Measurements from ENCODE around the gene DNAH8.

DNAH8 gene

DNA sequence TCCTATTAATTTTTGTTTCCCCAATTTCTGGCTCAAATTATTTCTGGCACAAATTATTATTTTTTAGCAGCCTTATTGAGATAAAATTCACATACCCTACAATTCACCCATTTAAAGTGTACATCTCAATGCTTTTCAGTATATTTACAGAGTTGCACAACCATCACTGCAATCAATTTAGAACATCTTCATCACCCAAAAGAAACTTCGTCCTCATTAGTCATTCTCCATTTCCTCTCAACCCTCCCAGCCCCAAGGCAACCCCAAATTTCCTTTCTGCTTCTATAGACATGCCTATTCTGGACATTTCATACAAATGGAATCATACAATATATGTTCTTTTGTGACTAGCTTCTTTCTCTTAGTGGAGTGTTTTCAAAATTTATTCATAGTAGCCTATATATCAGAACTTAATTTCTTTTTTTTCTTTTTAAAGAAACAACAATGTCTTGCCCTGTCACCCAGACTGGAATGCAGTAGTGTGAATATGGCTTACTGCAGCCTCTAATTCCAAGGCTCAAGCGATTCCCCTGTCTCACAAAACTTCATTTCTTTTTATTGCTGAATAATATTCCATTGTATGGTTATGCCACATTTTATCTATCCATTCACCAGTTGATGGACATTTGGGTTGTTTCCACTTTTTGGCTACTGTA, 84.5 kb downstream of the DNAH8 start:
- DNase-seq: no peak

GRCh38 chr6:38801305-38801704, 86.2 kb downstream of the DNAH8 start:
- DNase-seq: no peak

- no peak for DNase-seq
Measured at GRCh38 chr6:38802497-38802896, 87.4 kb downstream of the DNAH8 start.

GRCh38 chr6:38803129-38803528, 88.0 kb downstream of the DNAH8 start:
- DNase-seq: no peak

DNA sequence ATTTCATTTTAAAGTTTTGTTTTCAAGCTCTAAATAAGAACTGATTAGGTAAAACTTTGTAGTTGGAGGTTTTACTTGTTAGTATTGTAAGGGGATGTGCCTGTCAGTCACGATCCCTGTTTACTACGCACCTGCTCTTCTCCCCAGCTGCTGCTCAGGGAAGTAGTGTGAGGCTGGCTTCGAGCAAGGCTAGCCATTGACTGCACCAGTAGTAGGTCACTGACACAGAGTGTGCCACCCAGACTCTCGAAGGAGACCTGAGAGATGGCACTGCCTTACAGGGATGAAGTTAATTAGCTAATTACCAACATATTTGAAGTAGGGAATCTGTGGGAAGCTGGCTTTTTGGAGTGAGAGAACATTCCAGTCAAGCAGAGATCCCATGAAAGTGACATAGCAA, 89.2 kb downstream of the DNAH8 start:
- no peak for DNase-seq

GRCh38 chr6:38805127-38805655, 90.1 kb downstream of the DNAH8 start:
- no peak for DNase-seq

- DNase-seq: no peak
Measured at GRCh38 chr6:38805692-38806091, 90.6 kb downstream of the DNAH8 start.

DNA sequence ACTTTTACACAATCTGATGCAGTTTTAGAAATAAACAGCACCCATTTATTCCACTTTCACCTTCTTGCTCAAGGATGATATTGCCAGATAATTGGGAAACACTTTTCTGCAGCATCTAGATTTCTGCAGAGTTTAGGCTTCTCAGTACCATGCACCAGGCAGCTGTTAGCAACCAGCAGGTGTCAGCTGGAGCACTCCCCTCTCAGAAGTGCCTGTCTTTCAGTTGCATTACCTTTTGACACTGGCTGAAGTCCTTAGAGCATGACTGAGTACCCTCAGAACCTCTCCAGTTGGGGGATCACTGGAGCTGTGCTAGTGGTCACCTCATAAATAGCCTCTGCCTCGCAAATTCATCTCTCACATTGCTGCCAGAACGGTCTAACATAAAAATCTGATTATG, 91.2 kb downstream of the DNAH8 start:
- DNase-seq: no peak

DNA sequence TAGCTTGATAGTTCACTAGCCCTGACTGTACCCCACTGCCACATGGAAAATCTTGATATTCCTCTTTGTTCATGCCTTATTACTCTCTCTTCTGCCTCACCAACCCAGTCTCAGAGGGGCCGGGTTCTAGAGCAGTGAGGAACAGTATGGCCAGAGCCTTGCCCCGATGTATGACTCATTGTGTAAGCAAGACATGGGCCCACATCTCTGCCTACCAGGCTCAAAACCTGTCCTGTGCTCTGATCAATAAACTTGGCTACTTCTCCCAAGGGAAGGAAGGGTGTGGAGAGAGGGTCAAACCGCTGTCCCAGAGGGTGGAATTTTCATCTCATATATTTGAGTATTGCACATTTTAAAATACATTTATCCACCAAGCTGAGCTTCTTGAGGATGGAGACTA, 91.7 kb downstream of the DNAH8 start:
- DNase-seq: no peak

- DNase-seq: no peak
Measured at GRCh38 chr6:38808039-38808438, 92.9 kb downstream of the DNAH8 start.

DNA sequence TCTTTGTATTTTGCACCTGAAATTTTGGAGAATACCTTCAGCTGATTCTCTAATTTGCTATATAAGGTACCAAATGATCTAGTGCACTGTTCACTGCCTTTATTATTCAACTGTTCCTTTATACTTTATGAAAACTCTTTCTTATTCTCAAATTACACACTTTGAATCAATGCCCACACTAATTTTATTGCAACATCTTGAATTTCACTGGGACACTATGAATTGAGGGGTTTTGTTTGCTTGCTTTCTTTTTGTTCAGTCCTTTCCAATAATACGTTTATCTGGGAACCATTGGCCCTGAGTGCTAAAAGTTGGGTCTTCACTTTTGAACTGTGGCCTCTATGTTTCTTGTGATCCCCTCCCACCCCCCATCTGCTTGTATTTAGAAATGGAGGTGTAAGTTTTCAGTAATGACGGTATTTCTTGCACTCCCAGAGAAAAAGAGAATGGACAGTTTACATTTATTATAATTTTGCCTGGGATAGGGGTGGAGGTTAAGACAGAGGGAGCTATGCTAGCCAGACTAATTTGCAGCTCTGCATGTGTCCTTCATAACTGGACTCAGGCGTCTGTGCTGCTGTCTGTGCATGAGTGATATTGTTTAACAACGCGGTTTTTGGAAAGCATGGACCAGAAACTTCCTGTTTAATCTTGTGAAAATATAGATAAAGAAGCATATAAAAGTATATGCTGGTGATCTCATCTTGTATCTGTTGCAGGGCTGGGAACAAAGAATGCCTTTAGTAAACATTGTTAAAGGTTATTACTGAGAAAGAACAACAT, 98.1 kb downstream of the DNAH8 start:
- no peak for DNase-seq

DNA sequence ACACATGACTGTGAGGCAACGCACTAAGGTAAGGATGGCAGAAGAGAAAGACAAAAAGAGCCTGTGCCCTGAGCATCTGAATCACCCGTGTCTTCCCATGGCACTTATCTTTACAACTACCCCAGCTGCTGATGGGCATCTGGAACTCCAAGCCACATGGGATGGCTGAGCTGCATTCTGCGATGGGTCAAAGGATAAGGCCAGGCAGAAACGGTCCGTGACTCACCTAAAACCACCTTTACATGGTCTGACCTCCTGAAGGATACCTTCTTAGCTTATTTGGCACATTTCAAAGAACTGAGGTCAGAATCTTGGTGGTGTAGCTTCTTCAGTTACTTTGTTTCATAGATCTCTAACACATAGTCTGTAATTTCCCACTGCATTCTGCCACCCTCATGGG, 99.7 kb downstream of the DNAH8 start:
- no peak for DNase-seq

GRCh38 chr6:38815250-38815649, 100.1 kb downstream of the DNAH8 start:
- no peak for DNase-seq

DNA sequence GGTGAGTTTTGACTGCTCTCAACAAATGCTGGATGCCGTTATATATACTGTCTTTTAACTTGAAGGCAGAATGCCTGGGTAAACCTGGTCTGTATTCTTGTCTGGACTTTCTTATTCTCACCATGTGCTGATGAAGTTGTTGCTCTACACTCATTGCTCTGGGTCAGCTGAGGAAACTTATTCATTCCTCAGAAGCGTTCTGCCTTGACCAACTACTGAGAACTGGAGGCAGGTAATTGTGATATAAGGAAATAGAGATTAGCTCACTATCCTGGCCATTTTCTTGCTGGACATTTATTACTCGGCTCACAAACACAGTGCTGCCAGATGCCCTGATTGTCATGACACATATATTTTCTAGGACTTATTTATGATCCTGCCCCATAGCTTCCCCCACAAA, 103.6 kb downstream of the DNAH8 start:
- no peak for DNase-seq

DNA sequence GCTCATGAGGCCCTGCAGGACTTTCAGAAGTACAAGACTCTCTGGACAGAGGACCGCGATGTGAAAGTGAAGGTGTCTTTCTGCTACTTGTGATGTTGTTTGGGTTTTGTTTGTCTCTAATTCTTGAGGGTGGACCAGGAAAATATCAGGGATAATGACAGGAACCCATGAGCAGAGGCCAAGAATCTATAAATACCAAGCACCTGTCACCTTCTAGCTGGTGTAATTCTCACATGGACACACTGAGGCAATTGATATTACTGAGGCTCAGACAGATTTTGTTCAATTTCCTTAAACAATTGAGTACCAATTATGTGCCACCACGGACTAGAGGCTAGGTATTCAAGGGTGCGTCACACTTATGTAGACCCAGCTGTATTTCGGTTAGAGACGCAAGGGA, 107.9 kb downstream of the DNAH8 start:
- no peak for DNase-seq

DNA sequence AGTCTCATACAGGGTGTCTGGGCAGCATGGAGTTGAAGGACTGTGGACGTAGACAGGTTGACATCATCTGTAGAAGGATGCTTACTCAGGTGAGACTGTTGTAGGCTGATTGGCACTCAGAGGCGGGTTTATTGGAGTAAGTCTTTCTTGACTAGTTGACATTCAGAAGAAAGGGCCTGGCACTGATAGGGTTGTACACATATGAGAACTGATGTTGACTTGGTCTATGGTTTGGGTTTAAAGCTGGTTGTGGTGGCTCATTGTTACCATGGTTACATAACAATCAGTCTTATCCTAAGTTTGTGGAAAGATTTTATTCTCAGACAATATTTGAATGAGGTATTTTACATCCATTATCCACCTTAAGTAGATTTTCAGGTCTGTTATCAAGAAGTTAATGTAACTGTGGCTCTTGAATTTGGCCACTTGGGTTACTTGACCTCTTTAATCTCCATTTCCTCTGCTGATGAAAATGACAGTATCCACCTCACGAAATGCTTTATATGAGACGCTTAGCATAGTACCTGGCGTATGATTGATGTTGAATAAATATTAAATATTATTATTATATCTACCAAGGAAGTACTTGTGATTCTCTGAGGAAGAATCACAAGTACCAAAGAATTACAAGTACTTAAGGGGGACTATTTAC, 109.3 kb downstream of the DNAH8 start:
- DNase-seq: no peak

DNA sequence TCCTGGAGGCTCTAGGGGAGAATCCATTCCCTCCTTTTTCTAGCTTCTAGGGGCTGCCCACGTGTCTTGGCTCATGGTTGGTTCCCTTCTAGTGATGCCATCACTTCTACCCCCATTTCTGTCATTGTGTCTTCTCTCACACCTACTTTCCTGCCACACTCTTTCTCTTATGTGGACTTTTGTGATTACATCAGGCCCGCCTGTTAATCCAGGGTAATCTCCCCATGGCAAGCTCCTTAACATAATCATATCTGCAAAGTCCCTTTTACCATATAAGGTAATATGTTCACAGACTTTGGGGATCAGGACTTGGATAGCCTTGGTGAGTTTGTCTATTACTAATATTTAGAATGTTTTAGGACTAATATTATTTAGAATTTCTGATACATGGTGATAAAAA, 111.9 kb downstream of the DNAH8 start:
- no peak for DNase-seq

DNA sequence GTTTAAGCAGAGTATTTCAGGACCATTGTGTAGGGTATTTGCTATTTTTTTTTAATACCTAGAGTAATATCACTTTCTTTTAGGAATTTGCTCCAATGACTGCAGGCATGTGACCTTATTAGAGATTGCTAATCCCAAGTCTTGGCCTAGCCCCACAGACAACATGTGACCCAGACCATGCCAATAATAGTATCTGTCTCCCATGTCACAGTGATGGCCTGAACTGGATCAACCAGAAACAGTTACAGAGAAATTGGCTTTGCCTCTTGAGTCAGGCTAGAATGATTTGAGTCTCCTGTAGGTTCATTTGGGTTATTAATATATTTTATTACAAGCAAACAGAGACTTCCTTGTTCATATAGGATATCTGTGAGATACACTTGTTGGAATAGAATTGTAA, 116.8 kb downstream of the DNAH8 start:
- no peak for DNase-seq

- no peak for DNase-seq
Measured at GRCh38 chr6:38833320-38833719, 118.2 kb downstream of the DNAH8 start.

DNA sequence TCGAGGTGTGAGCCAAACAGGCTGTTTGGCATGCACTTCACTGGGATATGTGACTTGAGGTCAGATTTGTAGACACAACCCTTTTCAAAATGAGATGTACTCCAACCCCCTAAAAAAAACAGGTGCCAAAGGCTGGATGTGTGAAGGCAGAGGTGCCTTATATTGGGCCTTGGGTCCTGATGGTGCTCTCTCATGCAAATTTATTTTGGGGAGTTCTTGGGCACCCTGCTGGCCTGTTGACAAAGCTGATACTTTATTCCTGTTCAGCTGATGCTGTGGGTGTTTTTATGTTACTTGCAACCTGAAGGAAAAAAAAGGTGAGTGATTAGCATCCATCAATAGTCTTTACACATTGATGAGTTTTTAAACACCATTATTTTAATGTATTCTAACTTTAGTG, 121.5 kb downstream of the DNAH8 start:
- DNase-seq: no peak

DNA sequence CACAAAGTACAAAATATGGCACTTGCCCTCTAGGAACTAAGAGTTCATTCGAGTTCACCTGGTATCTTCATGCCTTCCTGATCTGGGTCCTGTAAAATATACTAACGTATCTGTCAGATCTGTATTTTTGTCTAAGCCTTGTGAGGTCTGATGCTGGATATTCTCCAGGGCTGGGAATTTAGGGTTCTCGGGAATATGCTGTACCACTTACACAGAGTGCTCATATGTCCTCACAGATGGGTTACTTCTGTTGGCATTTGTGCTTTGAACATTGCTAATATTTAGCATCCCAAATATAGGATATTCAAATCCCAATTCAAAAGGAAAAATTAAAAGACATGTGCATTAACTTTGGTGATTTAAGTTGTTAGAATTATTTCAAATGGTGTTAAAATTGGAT, 122.0 kb downstream of the DNAH8 start:
- DNase-seq: no peak

- no peak for DNase-seq
Measured at GRCh38 chr6:38843798-38844197, 128.7 kb downstream of the DNAH8 start.

- DNase-seq: no peak
Measured at GRCh38 chr6:38845931-38846330, 130.8 kb downstream of the DNAH8 start.

DNA sequence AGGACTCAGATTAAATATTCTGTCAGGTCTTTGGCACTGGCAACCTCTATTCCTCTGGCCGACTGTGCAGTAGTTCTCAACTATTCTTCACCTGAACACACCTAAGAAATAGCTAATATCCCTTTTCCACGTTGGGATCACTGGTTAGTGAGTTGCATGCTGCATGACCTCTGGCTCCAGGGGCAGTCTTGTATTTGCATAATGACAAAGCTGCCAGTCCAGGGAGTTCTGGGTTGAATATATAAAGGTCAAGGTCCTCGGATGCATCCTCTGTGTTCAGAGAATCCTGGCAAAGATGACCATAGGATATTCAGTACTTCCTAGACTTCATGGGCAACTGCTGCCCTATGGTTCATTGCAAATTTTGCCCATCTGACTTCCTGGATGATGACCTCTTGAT, 131.2 kb downstream of the DNAH8 start:
- DNase-seq: no peak
